GM11168 (cell line): ENCODE results near the gene NCKAP5.

Experiments used
- in situ Hi-C: fragments of 300-500 bp; cut with MboI; formaldehyde crosslinking; loops from one replicate; pipeline ENCODE4 v1.12.0; 2022; ENCODE audit warnings: low sequenced_read_pairs; ENCODE audit not compliant: unreplicated experiment

Gene NCKAP5

DNA sequence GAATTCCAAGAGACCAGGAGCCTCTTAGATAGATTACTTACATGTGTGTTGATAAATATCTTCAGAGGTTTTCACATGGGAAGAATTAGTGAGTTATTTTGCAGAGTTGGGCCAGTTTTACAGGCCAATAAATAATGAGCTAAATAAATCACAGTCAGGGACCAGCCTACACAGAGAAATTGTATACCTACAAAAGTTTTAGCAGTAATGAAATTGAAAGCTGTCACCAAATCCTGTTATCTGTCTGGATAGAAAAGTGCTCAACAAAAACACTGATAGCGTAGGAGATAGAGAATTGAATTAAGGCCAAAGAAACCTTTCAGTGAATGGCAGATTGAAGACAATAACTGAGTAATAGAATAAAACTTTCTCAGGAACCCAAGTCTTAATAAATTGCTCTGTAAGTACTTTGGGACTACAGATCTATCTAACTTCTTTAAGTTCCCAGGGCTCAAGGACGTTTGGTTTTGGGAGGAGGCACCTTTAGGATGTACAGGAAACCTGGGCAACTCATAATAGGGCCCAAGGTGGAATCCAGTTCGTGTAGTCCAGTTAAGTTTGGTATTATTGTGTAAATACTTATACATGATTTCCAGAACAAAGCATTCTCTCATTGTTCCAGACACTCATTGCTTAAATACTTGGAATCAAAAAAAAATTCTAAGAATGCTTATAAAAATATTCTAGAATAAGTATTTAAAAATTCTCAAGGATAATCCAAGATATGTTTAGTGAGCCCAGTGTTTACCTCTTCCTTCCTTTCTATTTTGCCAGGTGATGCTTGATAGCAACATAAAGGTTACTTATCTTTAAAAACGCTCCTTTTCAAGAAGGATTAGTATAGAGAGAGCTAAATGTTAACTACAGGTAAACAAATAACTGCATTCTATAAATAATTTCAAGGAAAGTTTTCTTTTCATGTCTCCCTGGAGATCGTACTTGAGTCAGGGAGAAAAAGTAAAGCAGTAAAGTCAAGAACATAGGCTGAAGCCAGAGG, 134.5 kb downstream of the NCKAP5 start:
- in situ Hi-C loops, result no loop called here

DNA sequence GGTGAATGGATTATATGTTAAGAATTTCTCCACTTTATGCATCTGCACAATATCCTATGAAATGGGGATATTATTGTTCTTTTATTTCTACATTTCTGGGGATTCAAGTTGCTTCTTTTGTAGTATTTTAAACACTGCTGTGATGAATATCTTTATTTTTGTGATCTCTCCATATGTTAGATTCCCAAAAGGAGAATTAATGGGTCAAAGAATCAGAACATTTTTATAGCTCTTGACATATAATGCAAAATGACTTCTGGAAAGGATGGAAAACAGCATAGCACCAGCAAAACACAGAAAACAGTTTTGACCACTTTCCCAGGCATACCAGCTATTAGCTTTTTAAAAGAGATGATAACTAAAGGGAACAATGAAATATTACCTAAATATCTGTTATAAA, 135.5 kb downstream of the NCKAP5 start:
- in situ Hi-C loops, result no loop called here

DNA sequence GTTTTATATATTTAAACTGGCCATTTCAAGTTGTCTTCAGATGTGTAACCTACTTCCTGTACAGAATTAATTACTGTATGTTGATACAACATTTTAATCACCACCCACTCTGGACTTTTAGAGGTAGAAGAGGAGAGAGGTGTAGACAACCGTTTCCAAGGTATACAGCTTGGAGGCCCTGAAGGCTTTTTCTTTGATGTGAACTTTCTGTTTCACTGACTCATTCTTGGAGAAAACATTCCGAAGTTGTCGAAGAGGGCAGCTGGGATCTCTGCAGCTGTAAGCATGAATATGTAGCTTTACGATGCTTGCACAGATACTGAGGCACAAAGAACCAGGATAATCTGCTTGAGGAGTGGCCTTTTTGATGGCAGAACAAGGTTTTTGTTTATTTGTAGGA, 137.0 kb downstream of the NCKAP5 start:
- in situ Hi-C loops, result no loop called here

DNA sequence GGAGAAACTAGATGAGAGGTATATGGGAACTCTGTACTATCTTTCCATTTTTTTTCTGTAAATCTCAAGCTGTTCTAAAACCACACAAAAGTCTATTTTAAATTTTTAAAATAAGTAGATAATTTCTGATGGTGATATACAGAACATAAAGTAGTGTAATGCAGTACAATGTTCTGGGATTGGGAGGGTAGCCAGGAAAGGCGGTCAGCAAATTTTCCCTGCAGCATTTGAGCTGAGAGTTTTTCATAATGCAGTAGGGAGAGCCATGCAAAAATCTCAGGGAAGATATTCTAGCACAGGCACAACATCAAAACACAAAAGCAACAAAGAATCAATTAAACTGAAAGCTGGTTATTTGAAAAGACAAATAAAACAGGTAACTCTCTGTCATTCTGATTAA, 141.5 kb downstream of the NCKAP5 start:
- in situ Hi-C loops, result no loop called here

DNA sequence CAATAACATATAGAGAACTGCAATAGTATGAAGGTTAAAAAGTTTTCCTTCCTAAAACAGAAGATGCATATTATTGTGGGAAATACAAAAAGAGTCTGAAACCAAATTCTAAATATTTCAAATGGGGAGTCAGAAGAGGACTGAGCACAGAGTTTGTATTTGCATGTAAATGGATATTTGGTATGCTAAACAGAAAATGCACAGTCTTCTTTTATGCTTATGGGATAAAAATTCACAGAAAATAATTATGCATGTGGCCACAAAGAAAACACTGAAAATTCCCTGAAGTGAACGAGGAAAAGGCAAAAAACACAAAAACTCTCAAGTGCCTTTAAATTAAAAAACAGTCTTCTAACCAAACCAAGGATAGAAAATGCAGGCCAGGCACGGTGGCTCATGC, 142.7 kb downstream of the NCKAP5 start:
- in situ Hi-C loops, result no loop called here

DNA sequence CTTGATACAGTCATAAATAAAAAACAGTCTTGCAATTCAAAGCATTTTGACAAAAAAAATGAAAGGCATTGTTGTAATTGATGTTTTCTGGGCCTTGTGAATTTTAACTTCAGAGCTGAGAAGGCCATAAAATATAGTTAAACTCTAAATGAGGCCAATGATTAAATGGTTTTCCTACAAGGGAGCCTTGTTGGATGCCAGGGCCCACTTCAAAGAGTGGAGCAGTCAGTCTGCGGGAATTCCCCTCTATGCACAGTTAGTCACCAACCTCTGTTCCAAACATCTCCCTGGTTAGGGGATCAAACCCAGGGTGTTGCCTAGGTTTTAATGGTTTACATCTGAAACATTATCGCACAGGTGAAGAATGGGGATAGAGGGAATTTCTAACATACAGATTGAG, 143.4 kb downstream of the NCKAP5 start:
- in situ Hi-C loops, result no loop called here

DNA sequence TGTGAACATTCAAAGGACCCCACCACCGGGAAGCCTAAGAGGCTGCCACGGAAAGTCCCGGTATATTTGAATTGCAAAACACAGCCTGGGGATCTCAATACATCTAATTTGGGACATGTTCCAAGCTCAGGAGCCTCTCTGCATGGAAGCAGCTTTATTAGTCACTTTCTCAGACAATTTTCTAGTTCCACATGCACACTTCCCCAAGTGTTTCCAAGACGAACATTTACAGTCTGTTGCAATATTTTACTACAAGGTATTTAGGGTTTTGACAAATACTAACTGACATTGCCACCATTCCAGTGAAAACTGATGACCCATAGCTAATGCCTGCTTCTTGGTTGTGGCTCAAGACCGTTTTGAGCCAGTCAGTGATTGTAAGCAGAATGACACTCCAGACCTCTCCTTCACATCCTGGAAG, 145.3 kb downstream of the NCKAP5 start:
- in situ Hi-C loops, result no loop called here

DNA sequence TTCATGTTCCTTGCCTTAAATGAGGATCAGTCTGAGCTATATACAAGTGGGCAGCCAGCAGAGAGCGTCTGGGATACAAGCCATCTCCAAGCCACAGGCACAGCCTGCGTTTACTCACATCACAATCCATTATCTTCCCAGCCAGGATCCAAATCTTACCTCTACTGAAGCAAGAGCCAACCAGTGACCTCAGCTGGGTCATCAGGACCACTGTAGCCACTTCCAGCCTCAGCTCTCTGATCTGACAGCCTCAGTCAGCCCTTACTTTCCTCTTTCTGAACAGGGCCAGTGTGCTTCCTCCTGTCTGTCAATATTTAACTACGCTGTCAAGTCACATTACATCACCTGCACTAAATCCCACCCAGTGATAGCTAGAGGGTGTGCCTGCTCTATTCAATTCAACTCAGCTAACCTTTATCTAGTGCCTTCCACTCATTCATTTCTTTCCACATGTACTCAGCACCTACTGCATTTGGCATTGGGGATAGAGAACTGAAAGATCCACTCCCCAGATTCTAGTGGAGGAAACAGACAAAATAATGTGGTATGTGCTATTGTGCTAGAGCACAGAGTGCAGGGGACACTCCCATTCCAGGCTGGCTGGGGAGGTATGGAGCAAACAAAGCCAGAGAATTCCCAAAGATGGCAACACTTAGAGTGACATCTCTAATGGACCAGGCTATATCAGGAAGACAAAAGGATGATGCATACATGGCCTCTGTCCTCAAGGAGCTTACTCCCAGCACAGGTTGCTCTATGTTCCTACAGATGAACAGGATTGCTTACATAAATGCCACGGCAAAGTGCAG, 146.5 kb downstream of the NCKAP5 start:
- in situ Hi-C loops, result no loop called here

DNA sequence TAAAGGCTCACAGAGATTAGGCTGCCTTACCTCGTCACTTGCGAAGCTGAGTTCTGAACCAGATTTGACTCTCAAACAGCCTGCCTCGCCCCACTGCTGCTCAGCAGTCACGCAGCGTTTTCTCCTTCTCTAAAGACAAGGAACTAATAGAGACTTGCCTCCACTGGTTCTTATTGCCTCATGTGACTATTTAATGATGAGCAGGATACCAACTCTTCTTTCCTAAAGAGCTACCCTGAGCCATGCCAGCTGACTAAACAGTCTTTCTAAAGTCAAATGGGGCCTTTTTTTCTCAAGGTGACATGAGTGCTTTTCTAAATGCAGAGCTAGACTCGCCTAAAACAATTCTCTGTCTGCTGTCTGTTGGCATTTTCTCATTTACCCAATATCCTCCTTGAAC, 147.5 kb downstream of the NCKAP5 start:
- in situ Hi-C loops, result no loop called here

DNA sequence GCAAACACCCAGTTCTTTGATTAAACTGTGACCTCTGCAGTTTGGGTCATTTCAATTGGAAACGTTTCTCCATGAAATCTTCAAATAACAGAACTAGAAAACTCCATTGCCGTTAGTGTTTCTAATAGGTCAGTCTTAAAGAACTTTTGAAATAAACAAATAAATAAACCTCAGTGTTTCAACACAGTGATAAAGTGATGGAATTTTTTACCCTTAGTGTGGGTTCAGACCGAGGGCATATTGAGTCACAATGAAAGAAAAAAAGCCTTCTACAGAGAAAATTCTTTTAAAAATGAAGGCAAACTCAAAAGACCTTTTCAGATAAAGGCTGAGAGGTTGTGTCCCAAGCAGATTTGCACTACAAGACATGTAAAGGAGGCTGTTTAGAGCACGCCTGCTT, 149.6 kb downstream of the NCKAP5 start:
- in situ Hi-C loops, result no loop called here

DNA sequence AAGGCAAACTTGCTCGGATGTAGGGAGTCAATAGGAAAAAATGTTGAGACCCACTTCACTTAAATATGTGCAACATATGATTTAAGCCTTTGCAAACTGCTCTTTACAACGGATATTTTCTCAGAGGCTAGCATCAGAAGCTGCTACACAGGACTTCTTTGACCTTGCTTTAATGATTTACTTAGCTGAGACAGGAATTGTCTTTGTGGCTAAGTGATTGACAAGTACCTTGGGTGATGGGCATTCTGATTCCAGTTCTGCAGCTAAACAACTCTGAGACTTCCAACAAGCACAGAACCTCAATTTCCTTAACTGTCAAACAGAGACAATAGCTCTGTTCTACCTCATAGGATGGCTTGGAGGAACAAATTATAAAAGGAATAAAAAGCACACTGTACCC, 150.2 kb downstream of the NCKAP5 start:
- in situ Hi-C loops, result no loop called here

DNA sequence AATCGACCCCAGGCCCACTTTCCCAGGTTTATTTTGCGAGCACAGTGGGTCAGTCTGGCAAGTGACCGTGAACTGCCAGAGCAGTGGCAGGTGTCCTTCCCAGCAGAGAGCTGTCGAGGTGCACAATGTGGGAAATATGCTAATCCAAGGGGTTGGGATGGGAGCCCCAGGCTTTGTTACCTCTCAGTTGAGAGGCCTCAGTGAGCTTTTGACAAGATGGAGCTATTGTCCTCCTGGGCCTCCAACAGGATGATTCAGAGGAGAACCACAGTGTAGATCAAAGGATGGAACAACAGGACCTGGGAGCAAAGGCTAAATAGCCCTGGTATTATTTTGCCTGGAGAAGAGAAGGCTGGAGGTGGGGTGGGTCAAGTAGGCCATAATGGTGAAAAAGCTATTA, 150.8 kb downstream of the NCKAP5 start:
- in situ Hi-C loops, result no loop called here

DNA sequence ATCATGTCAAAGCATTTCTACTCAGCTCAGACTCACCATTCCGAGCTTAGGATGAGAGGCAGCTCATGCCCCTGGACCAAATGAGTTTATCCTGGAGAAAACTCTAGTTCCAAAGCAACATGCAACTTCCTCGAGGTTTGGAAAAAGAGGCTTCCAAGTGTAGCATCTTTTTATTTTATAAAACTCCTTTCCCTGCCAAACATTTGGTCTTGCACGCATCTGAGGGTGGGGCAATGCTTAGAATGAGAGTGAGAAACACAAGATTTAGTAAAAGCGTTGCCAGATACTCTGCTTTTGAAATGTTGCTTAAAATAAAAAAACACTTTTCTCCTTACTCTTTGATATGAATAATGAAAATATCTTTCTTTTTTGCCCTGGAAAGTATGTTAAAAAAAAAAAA, 151.5 kb downstream of the NCKAP5 start:
- in situ Hi-C loops, result no loop called here

DNA sequence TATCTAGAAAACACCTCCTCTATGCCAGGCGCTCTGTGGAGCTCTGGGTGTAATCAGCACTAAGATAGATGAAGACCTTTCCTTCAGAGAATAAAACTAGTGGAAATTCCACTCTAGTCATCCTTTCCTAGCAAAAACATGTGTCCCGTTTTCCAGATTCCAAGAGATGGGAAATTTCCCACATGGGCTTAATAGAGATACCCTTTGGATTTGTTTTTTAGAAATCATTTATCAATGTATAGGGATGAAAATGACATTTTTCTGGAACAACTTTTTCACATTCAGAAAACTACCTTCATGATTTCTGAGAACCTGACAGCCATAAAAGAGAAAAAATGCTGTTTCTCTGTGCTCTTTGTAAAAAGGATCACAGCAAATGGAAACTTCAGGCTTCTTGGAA, 152.1 kb downstream of the NCKAP5 start:
- in situ Hi-C loops, result no loop called here

DNA sequence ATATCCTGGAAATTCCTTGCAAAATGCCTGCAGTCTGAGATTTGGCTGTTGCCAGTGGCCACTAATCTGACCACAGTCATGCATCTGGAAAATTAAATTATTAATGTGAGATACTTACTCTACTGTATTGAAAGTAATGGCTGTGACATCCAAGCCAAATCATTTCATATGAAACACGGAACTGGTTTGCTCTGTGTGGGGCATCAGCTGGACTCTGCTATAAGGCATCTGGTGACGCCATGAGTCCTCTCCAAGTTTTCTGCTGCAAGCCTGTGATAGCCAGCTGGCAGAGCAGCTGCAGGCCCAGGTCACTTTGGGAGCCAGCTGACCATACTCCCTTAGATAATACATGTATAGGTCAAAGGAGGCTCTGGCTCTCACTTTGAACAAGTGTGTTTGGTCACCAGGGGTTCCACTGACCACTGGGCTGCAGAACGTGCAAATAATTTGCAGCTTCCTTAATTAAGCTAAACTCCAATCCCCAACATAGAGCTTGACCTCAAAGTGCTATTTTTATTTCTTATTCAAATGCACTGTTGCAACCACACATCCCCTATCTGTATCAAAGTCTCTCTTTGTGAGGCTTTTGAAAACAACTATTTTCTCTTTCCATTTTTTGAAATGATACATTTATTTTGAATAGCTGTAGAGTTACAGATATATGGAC, 152.9 kb downstream of the NCKAP5 start:
- in situ Hi-C loops, result no loop called here

DNA sequence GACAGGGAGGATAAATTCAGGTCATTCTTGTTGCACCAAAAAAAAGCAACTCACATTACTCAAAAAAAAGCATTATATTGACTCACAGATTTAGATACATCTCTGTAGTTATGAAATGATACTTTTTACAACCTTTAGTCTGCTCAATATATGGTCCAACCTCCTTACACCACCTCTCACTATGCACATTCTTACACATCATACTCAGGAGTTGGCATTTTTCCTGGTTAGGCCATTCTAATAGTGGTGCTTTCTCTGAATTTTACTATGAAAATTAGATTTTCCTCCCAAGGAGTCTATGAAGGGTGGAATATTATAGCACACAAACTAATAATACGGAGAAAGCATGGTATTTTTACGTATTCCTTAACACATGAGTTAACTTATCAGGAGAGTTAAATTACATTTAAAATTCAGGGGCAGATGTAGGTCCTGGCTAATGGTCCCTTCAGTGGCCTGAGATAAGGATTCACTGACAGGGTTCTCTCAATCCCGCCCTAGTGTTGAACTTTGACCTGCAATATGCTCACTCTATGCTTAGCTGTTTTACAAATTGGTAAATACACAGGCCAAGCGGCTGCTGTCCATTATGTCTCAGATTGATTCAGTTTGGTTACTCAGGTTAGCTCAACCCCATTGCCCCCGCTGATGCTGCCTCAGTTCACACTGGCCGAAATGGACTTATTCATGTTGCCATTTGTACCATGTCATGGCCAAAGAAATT, 153.6 kb downstream of the NCKAP5 start:
- in situ Hi-C loops, result no loop called here

DNA sequence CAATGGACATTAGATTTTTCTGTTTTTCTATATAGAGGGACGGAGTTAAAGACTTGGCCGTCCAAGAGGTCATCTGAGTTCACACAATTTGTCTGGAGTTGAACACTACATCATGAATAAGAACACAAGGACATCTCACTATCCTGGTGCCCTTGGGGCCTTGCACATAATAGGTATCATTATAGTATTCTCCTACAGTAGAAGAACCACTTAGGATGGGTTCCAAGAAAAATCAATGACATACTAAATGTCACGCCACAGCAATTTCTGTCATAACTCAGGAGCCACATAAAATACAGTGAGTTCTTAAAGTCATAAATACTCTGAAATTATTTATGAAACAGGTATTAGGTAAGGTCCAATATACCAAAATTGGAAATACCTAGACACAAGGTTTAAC, 154.4 kb downstream of the NCKAP5 start:
- in situ Hi-C loops, result no loop called here

DNA sequence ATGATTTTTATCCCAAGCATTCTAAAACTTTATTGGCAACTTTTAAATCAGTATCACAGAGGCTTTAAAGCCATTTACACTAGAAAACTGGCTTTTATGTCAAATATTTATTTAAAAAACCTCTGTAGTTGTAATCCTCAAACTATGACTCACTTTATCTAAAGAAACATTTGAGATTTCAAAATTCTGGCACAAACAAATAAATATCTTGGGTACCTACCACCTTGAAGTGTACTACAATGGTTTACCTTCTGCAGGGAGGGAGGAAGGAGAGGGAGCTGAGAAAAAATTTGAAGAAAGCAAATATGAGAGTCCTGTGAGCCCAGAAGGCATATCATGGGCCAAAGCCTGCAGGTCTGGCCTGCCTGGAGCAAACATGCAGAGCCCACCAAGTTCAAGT, 155.6 kb downstream of the NCKAP5 start:
- in situ Hi-C loops, result no loop called here

DNA sequence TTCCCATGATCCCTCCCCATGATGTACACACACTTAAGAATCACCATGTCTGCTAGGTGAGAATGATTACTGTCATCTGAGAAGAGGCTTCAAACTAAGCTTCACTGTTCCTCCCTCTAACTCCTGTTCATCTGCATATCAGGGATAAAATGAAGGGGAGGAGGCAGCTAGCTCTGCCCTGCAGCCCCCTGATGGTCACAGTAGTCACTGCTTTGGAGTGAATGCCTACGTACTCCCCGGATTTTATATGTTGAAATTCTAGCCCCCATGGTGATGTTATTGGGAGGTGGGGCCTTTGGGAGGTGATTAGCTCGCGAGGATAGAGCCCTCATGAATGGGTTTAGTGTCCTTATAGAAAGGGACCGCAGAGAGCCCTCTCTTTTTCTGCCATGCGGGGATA, 156.4 kb downstream of the NCKAP5 start:
- in situ Hi-C loops, result no loop called here

DNA sequence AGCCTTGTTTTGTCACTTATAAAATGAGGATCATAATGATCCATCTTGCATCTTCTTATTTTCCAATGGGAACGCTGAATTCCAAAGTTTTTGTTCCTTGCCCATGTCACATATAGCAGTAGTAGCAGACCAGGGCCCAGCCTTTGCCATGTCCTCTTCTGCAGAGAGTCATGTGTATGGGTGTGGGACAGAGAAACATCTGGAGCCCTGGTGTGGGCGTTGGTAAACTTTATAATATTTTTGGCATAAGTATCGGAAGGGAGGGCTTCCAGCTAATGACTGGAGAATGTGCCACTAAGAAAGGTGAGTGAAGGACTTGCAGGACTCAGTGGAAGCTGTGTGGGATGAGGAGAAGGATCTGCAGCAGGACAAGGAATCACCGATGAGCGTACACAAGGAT, 157.2 kb downstream of the NCKAP5 start:
- in situ Hi-C loops, result no loop called here
